Adipocyte (in vitro differentiated cells): ENCODE results near the gene FIGN.
A peak's percentile ranks its signal among the peaks of the same experiment; 100 is the strongest.

Source experiments
- DNase-seq: peaks from one replicate; pipeline ENCODE4 v3.0.0-alpha.2; 2015; ENCODE audit warnings: low read depth
- H3K27me3 ChIP-seq: replicated peaks from 2 replicates; pipeline ENCODE4 v1.7.0; 2013; ENCODE audit warnings: mild to moderate bottlenecking, low read length, moderate library complexity; ENCODE audit not compliant: control insufficient read depth, insufficient read depth
- H3K36me3 ChIP-seq: 2 replicates; pipeline ENCODE4 v1.7.0; 2013; ENCODE audit warnings: low read length, mild to moderate bottlenecking, moderate library complexity; ENCODE audit not compliant: control insufficient read depth, insufficient read depth, severe bottlenecking
- H3K4me1 ChIP-seq: 2 replicates; pipeline ENCODE4 v1.7.0; 2013; ENCODE audit warnings: mild to moderate bottlenecking, low read length, moderate library complexity; ENCODE audit not compliant: control insufficient read depth, insufficient read depth
- H3K4me3 ChIP-seq: 2 replicates; pipeline ENCODE4 v1.7.0; 2013; ENCODE audit warnings: mild to moderate bottlenecking, low read length, moderate library complexity
- H3K9ac ChIP-seq: 2 replicates; pipeline ENCODE4 v1.7.0; 2013; ENCODE audit warnings: mild to moderate bottlenecking, low read length, moderate library complexity
- H3K9me3 ChIP-seq: 2 replicates; pipeline ENCODE4 v1.7.0; 2013; ENCODE audit warnings: mild to moderate bottlenecking, low read length, moderate library complexity; ENCODE audit not compliant: control insufficient read depth

FIGN gene

DNA sequence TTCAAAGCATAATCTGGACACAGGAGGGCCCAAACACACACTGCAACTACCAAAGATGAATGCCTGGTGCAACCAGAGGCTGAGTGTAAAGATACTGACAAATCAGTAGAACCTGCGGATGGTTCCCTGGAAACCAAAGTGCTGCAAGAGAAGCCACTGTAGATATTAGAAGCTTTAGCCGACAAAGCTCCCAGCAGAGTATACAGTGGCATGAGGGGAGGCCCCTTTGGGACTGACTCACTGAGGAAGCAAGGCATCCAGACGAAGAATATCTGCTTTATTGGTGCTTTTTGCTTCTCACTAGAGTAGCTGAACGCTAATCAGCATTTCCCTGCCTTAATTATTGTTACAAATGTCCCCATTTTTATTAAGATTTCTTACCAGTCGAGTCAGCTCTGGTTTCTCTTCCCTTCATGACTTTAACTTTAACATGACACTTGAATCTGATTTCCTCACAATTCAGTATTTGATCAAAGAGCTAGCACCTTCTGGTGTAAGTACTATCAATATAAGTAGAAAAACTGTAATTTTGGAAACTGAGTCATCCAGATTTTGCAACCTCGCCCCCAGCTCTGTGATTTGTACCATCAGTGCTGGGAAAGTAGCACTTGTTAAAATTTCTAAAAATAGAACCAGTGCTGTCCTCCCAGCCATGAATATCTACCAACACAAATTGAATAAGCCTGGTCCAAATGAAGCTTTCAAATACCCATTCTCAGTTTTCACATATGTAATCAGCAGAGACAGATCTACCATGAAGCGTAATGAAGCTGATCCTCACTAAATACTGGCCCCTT lies 34.2 kb downstream of the FIGN start:
- H3K4me1 ChIP-seq, result peaks cover 12% of the 10 kb centered on the region
- no peak overlapping the region for H3K4me3 ChIP-seq
- no peak for DNase-seq
- H3K9ac ChIP-seq, result no peak overlapping the region
- H3K36me3 ChIP-seq, result no peaks in the 10 kb centered on the region
- H3K9me3 ChIP-seq, result no peaks in the 10 kb centered on the region
- no peaks in the 10 kb centered on the region for H3K27me3 ChIP-seq

DNA sequence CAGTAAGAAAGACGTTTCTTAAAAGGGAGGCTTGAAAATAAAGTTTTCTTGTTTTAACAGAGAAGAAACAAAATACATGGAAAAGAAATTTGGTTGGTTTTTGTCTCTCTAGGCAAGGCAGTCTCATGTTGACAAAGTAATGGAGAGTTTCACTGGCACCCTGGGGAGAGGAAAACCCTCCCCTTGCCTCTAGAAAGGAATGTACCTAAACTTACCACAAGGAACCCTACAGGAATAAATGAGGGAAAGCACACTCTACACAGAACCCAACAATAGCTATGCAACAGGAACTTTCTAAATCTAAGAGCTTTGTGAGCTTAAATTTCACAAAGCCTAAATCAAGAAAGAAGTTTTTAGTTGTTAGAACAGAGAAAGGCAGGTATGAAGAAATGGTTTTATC lies 37.0 kb downstream of the FIGN start:
- peaks cover 12% of the 10 kb centered on the region for H3K4me1 ChIP-seq

DNA sequence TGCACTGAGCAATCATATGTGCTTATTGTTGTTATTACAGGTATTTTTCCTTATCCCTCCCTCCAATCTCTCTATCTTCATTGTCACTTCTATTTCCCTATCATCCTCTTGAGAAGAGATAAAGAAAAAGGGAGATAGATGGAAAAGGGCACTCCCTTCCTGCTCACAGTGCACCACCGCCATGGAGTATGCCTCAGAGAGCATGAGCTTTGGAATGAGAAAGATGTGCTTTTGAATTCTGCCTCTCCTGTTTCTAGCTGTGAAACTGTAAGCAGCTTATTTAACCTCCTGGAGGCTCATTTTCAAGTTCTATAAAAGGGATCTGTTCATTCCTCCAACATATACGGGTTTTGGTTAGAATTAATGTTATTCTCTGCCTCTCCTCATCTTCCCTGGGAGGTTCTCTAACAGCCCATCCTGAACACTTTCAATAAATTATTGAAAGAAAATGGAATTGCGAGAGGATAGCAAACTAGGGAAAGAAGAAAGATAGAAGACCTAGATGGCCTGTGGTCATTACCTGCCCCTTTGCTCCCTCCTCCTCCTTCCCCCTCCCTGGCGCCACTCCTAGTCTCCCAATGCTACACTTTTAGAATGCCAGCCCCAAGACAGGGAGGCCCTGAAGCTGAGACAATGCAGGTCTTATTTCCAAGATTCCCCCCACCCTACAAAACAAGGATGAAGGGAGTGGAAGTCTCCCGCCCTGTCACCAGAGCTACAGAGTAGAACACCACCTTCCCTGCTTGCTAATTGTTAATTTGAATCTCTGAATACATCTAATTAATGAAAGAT lies 37.8 kb downstream of the FIGN start:
- Histone ChIP-seq H3K9ac (no peak overlapping the region), H3K4me1 (peaks cover 20% of the 10 kb centered on the region), H3K4me3 (no peak overlapping the region), H3K36me3 (no peaks in the 10 kb centered on the region), H3K27me3 (no peaks in the 10 kb centered on the region), H3K9me3 (no peaks in the 10 kb centered on the region)
- DNase-seq, result no peak

More for the DNA sequence above, 37.0 kb downstream of the FIGN start:
- no peaks in the 10 kb centered on the region for H3K9me3 ChIP-seq
- H3K27me3 ChIP-seq, result no peaks in the 10 kb centered on the region
- no peak for DNase-seq
- no peaks in the 10 kb centered on the region for H3K36me3 ChIP-seq
- H3K4me3 ChIP-seq, result no peak overlapping the region
- no peak overlapping the region for H3K9ac ChIP-seq

DNA sequence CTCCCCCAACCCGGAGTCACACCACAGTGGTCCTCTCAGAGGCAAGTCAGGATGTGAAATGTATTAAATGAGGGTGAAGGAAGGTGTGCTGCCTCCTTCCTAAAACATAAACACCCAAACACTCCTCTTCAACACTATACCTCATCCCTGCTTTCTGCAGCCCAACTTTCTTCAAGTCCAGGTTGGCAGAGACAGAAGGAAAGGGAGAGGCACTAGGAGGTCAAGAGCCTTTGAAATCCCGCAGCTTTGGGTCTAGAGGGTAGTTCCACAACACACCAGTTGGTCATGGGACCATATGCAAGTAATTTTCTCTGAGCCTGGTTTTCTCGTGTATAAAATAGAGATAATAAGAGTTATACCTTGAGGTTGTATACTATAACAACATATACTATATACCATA lies 38.4 kb downstream of the FIGN start:
- H3K36me3 ChIP-seq, result no peaks in the 10 kb centered on the region
- no peak for DNase-seq
- peaks cover 26% of the 10 kb centered on the region for H3K4me1 ChIP-seq
- no peaks in the 10 kb centered on the region for H3K27me3 ChIP-seq
- H3K4me3 ChIP-seq, result no peak overlapping the region
- no peaks in the 10 kb centered on the region for H3K9me3 ChIP-seq
- no peak overlapping the region for H3K9ac ChIP-seq

DNA sequence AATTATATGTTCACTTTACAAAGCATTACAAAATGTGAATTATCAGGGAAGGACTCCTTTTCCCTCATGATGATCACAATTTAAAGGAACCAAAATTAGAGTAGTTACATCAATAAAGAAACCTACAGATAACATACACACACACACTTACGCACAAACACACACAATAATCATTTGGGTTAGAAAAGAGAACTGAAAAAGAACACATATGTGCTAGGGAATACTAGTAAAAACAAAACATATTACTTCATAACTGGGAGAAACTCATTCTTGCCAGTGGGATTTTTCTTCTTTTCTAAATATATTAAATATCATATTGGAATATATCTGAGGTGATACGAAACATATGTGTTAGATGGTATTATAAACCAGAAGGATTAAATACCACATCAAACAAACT lies 42.3 kb downstream of the FIGN start:
- Histone ChIP-seq H3K9me3 (no peaks in the 10 kb centered on the region), H3K9ac (no peak overlapping the region), H3K36me3 (no peaks in the 10 kb centered on the region), H3K4me1 (peaks cover 44% of the 10 kb centered on the region), H3K4me3 (no peak overlapping the region), H3K27me3 (no peaks in the 10 kb centered on the region)
- DNase-seq, result no peak

DNA sequence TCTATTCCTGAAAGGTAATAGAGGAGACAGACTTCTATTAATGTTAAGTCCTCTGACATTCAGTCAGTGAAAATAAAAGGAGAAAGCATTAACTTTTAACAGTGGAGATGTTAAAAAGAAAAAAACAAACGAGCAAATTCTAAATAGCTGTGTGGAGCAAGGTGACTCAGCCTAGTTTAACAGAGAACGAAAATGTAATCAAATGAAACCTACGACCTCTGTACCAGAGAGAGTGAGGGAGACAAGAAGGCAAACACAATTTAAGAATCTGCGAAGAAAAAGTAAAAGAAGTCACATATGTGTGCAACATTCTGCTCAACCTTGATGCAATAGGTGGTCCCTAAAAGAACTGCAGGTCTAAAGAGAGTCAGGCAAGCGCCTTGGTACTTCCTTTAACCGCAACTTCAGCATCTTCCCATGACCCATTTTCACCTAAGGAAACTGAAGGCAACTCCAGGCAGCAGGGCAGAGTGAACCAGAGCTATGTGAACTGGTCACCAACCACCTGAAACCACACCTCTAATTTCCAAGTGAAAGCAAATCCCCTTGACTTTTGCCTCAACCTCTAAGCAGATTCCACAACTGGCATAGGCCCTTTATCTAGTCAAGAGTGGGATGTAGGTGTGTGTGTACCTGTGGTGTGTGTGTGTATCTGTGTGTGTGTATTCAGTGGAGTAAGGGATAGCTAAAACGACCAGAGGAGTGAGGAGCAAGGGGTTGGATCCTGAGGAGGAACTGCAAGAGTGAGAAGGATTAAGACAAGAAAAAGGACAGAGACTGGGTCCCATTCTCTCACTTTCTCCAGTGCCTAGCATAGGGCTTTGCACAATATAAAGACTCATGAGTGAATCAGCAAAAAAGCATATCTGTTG lies 43.0 kb downstream of the FIGN start:
- peak overlapping the region; percentile 33 for H3K9ac ChIP-seq
- H3K36me3 ChIP-seq, result no peaks in the 10 kb centered on the region
- H3K27me3 ChIP-seq, result no peaks in the 10 kb centered on the region
- H3K4me1 ChIP-seq, result peaks cover 44% of the 10 kb centered on the region
- no peak for DNase-seq
- H3K4me3 ChIP-seq, result no peak overlapping the region
- H3K9me3 ChIP-seq, result no peaks in the 10 kb centered on the region

DNA sequence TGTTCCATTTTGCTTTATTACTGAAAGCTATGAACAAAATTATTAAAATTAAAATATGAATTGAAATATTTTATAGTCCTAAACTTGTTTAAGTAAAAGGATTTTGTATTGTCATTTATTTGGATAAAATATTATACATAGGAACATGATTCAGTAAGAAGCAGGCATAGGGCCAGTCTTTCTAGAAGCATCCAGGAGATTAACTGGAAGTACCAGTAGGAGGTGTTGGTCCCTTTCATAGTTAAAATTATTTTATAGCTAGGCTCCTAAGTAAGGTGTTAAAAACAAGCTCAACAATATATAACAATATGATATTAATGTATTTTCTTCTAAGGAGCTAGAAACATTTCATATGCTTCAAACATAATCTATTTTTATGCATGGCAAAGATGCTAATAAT lies 43.7 kb downstream of the FIGN start:
- H3K27me3 ChIP-seq, result no peaks in the 10 kb centered on the region

DNA sequence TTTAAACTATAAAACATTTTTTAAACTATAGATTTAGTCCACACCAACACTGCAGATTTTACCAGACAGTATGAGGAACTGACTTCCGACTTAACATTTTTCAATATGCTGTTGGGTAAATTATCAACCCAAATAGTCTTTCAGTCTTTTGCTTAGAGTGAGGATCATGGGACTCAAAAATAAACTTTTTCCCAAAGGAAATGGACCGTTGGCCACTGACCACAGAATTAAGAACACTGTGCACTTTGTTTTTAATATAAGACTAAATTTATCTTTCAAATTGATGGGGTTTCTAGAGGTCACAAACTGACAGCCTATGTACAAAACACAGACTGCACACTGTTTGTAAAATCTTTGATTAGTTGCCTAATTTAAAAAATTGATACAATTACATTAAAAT lies 44.9 kb downstream of the FIGN start:
- DNase-seq, result no peak
- Histone ChIP-seq H3K4me1 (peaks cover 51% of the 10 kb centered on the region), H3K9me3 (no peaks in the 10 kb centered on the region), H3K27me3 (no peaks in the 10 kb centered on the region), H3K36me3 (no peaks in the 10 kb centered on the region), H3K9ac (peak overlapping the region; percentile 52), H3K4me3 (peak overlapping the region; percentile 58)

More for the DNA sequence above, 43.7 kb downstream of the FIGN start:
- peak; percentile 10 for DNase-seq
- Histone ChIP-seq H3K9ac (peak overlapping the region; percentile 33), H3K36me3 (no peaks in the 10 kb centered on the region), H3K4me1 (peaks cover 49% of the 10 kb centered on the region), H3K9me3 (no peaks in the 10 kb centered on the region), H3K4me3 (peak overlapping the region; percentile 58)

DNA sequence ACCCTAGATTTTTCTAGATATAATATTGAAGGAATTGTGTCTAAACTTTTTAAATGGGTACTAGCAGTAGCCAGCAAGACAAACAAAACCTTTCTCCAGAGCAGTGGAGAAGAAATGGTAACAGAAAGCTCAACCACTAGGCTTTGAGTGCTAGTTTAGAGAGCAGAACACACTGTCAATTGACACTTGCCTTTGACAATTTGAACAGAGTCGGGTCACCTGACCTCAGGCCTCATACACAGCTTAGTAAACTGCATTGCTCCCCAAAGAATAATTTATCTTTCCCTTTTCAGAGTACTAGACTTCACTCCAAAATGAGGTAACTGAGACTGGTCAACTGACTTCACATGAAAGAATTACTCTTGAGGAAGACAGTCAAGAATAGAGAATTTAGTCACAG lies 48.6 kb downstream of the FIGN start:
- no peak overlapping the region for H3K4me3 ChIP-seq
- no peaks in the 10 kb centered on the region for H3K27me3 ChIP-seq
- no peaks in the 10 kb centered on the region for H3K36me3 ChIP-seq
- no peak overlapping the region for H3K9ac ChIP-seq
- H3K4me1 ChIP-seq, result peaks cover 47% of the 10 kb centered on the region
- no peak for DNase-seq
- no peaks in the 10 kb centered on the region for H3K9me3 ChIP-seq

DNA sequence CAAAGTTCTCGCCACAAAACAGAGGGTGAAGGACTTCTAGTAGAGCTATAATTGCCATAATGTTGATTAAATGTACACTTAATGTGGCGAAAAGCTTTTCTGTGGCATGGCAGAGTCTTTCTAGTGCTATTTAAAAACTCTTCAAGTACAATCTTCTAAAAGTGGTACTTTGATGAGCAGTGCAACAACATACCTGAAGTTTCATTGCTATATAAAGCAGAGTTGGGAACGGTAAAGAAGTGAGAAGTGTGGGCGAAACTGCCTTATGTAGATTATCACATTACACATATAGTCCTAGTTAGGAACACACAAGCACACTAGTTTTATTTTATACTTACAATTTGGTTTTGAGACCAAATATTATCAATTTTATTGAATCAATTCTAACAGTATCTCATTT lies 49.5 kb downstream of the FIGN start:
- H3K9ac ChIP-seq, result no peak overlapping the region
- DNase-seq, result no peak
- peaks cover 46% of the 10 kb centered on the region for H3K4me1 ChIP-seq
- H3K4me3 ChIP-seq, result no peak overlapping the region
- no peaks in the 10 kb centered on the region for H3K27me3 ChIP-seq
- H3K9me3 ChIP-seq, result no peaks in the 10 kb centered on the region
- H3K36me3 ChIP-seq, result no peaks in the 10 kb centered on the region

DNA sequence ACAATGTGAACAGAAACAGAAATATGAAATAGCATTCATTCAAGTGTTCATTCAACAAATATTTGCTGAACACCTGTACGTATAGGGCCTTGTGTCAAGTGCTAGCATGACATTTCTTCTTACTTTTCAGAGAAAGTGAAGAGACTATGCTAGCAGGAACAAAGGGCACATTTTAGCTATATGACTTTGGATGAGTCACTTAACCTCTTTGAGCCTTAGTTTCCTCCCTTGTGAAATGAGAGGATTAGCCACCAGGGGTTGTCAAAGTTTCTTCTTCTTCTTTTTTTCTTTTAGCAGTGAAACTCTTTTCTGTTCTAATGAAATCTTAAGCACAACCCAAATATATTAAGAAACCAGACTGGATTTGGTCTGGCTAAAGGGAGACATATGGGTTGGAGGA lies 53.1 kb downstream of the FIGN start:
- no peak overlapping the region for H3K9ac ChIP-seq
- H3K27me3 ChIP-seq, result no peaks in the 10 kb centered on the region
- no peaks in the 10 kb centered on the region for H3K36me3 ChIP-seq
- peak overlapping the region; percentile 14 for H3K4me3 ChIP-seq
- peak; percentile 44 for DNase-seq
- H3K9me3 ChIP-seq, result no peaks in the 10 kb centered on the region
- H3K4me1 ChIP-seq, result peaks cover 29% of the 10 kb centered on the region
